Measurements from ENCODE around the gene GPR141. TPM values are rescaled to one million over a fixed set of nuclear protein-coding genes. Genes with fewer than 3 reads are reported as not detected.

Gene GPR141
- total RNA-seq, 1 experiment from 2014 or later, result not detected

GRCh38 chr7:37729181-37729580 is 45.6 kb downstream of the GPR141 start:
- DNase-seq, result no peak
- no peaks in the 10 kb centered on the region for H4K20me1 ChIP-seq (ENCODE audit: insufficient read depth, low read depth, low read length)
- no peaks in the 10 kb centered on the region for H3K4me1 ChIP-seq (ENCODE audit: low read length)
- no peak overlapping the region for H3K4me2 ChIP-seq (ENCODE audit: low read depth, low read length, poor library complexity, severe bottlenecking)
- no peak overlapping the region for H3K4me3 ChIP-seq (ENCODE audit: low read length)
- no peak overlapping the region for H3K9ac ChIP-seq (ENCODE audit: low read length)
- H3K9me2 ChIP-seq (replicated peaks; ENCODE audit: insufficient read depth, low read length), result no peaks in the 10 kb centered on the region
- no peaks in the 10 kb centered on the region for H3K79me2 ChIP-seq (ENCODE audit: low read length)
- H3K27ac ChIP-seq (ENCODE audit: low read length), result no peak overlapping the region
- no peaks in the 10 kb centered on the region for H3K27me3 ChIP-seq (ENCODE audit: low read length)
- H2AFZ ChIP-seq (ENCODE audit: low read length), result no peak overlapping the region
- no peaks in the 10 kb centered on the region for H3K9me3 ChIP-seq (ENCODE audit: low read length)
- no peaks in the 10 kb centered on the region for H3K36me3 ChIP-seq (ENCODE audit: insufficient read depth, low read length)

GRCh38 chr7:37730501-37730900 is 46.9 kb downstream of the GPR141 start:
- Histone ChIP-seq H3K4me3 (ENCODE audit: low read length) (no peak overlapping the region), H3K27ac (ENCODE audit: low read length) (no peak overlapping the region), H3K79me2 (ENCODE audit: low read length) (no peaks in the 10 kb centered on the region), H2AFZ (ENCODE audit: low read length) (no peak overlapping the region), H3K9ac (ENCODE audit: low read length) (no peak overlapping the region), H4K20me1 (ENCODE audit: insufficient read depth, low read depth, low read length) (no peaks in the 10 kb centered on the region), H3K36me3 (ENCODE audit: insufficient read depth, low read length) (no peaks in the 10 kb centered on the region), H3K4me2 (ENCODE audit: low read depth, low read length, poor library complexity, severe bottlenecking) (no peak overlapping the region), H3K9me2 (replicated peaks; ENCODE audit: insufficient read depth, low read length) (no peaks in the 10 kb centered on the region), H3K27me3 (ENCODE audit: low read length) (no peaks in the 10 kb centered on the region), H3K4me1 (ENCODE audit: low read length) (no peaks in the 10 kb centered on the region), H3K9me3 (ENCODE audit: low read length) (no peaks in the 10 kb centered on the region)
- no peak for DNase-seq

- H3K36me3 ChIP-seq (ENCODE audit: insufficient read depth, low read length), result no peaks in the 10 kb centered on the region
- H3K27me3 ChIP-seq (ENCODE audit: low read length), result no peaks in the 10 kb centered on the region
- no peak overlapping the region for H2AFZ ChIP-seq (ENCODE audit: low read length)
- no peak overlapping the region for H3K27ac ChIP-seq (ENCODE audit: low read length)
- no peak overlapping the region for H3K9ac ChIP-seq (ENCODE audit: low read length)
- no peak overlapping the region for H3K4me3 ChIP-seq (ENCODE audit: low read length)
- H3K4me1 ChIP-seq (ENCODE audit: low read length), result no peaks in the 10 kb centered on the region
- H3K4me2 ChIP-seq (ENCODE audit: low read depth, low read length, poor library complexity, severe bottlenecking), result no peak overlapping the region
- no peaks in the 10 kb centered on the region for H3K79me2 ChIP-seq (ENCODE audit: low read length)
- DNase-seq, result peak; percentile 80
- no peaks in the 10 kb centered on the region for H4K20me1 ChIP-seq (ENCODE audit: insufficient read depth, low read depth, low read length)
- H3K9me2 ChIP-seq (replicated peaks; ENCODE audit: insufficient read depth, low read length), result no peaks in the 10 kb centered on the region
- H3K9me3 ChIP-seq (ENCODE audit: low read length), result no peaks in the 10 kb centered on the region
These were observed 48.7 kb downstream of the GPR141 start for GRCh38 chr7:37732253-37732652.

GRCh38 chr7:37732888-37733287 is 49.3 kb downstream of the GPR141 start:
- H3K27ac ChIP-seq (ENCODE audit: low read length), result no peak overlapping the region
- H2AFZ ChIP-seq (ENCODE audit: low read length), result no peak overlapping the region
- H3K36me3 ChIP-seq (ENCODE audit: insufficient read depth, low read length), result no peaks in the 10 kb centered on the region
- H3K27me3 ChIP-seq (ENCODE audit: low read length), result no peaks in the 10 kb centered on the region
- no peaks in the 10 kb centered on the region for H3K9me3 ChIP-seq (ENCODE audit: low read length)
- H3K4me3 ChIP-seq (ENCODE audit: low read length), result no peak overlapping the region
- H3K79me2 ChIP-seq (ENCODE audit: low read length), result no peaks in the 10 kb centered on the region
- DNase-seq, result no peak
- H3K4me2 ChIP-seq (ENCODE audit: low read depth, low read length, poor library complexity, severe bottlenecking), result no peak overlapping the region
- no peaks in the 10 kb centered on the region for H3K9me2 ChIP-seq (replicated peaks; ENCODE audit: insufficient read depth, low read length)
- H4K20me1 ChIP-seq (ENCODE audit: insufficient read depth, low read depth, low read length), result no peaks in the 10 kb centered on the region
- no peak overlapping the region for H3K9ac ChIP-seq (ENCODE audit: low read length)
- H3K4me1 ChIP-seq (ENCODE audit: low read length), result no peaks in the 10 kb centered on the region

- Histone ChIP-seq H3K79me2 (ENCODE audit: low read length) (no peaks in the 10 kb centered on the region), H3K9me2 (replicated peaks; ENCODE audit: insufficient read depth, low read length) (no peaks in the 10 kb centered on the region), H3K27me3 (ENCODE audit: low read length) (no peaks in the 10 kb centered on the region), H2AFZ (ENCODE audit: low read length) (no peak overlapping the region), H3K9ac (ENCODE audit: low read length) (no peak overlapping the region), H3K4me1 (ENCODE audit: low read length) (no peaks in the 10 kb centered on the region), H4K20me1 (ENCODE audit: insufficient read depth, low read depth, low read length) (no peaks in the 10 kb centered on the region), H3K27ac (ENCODE audit: low read length) (no peak overlapping the region), H3K4me2 (ENCODE audit: low read depth, low read length, poor library complexity, severe bottlenecking) (no peak overlapping the region), H3K36me3 (ENCODE audit: insufficient read depth, low read length) (no peaks in the 10 kb centered on the region), H3K9me3 (ENCODE audit: low read length) (no peaks in the 10 kb centered on the region), H3K4me3 (ENCODE audit: low read length) (no peak overlapping the region)
- no peak for DNase-seq
These were observed 51.6 kb downstream of the GPR141 start for GRCh38 chr7:37735196-37735595.

GRCh38 chr7:37738321-37738720 is 54.8 kb downstream of the GPR141 start:
- no peaks in the 10 kb centered on the region for H3K9me3 ChIP-seq (ENCODE audit: low read length)
- H4K20me1 ChIP-seq (ENCODE audit: insufficient read depth, low read depth, low read length), result no peaks in the 10 kb centered on the region
- H3K27ac ChIP-seq (ENCODE audit: low read length), result no peak overlapping the region
- H3K4me3 ChIP-seq (ENCODE audit: low read length), result no peak overlapping the region
- no peaks in the 10 kb centered on the region for H3K9me2 ChIP-seq (replicated peaks; ENCODE audit: insufficient read depth, low read length)
- H3K36me3 ChIP-seq (ENCODE audit: insufficient read depth, low read length), result no peaks in the 10 kb centered on the region
- no peak overlapping the region for H3K4me2 ChIP-seq (ENCODE audit: low read depth, low read length, poor library complexity, severe bottlenecking)
- no peaks in the 10 kb centered on the region for H3K27me3 ChIP-seq (ENCODE audit: low read length)
- DNase-seq, result no peak
- H3K79me2 ChIP-seq (ENCODE audit: low read length), result no peaks in the 10 kb centered on the region
- no peaks in the 10 kb centered on the region for H3K4me1 ChIP-seq (ENCODE audit: low read length)
- no peak overlapping the region for H2AFZ ChIP-seq (ENCODE audit: low read length)
- H3K9ac ChIP-seq (ENCODE audit: low read length), result no peak overlapping the region

- no peaks in the 10 kb centered on the region for H3K9me2 ChIP-seq (replicated peaks; ENCODE audit: insufficient read depth, low read length)
- H3K27ac ChIP-seq (ENCODE audit: low read length), result no peak overlapping the region
- H3K4me2 ChIP-seq (ENCODE audit: low read depth, low read length, poor library complexity, severe bottlenecking), result no peak overlapping the region
- DNase-seq, result no peak
- H3K9ac ChIP-seq (ENCODE audit: low read length), result no peak overlapping the region
- H3K36me3 ChIP-seq (ENCODE audit: insufficient read depth, low read length), result no peaks in the 10 kb centered on the region
- H3K4me3 ChIP-seq (ENCODE audit: low read length), result no peak overlapping the region
- H3K4me1 ChIP-seq (ENCODE audit: low read length), result no peaks in the 10 kb centered on the region
- no peak overlapping the region for H2AFZ ChIP-seq (ENCODE audit: low read length)
- no peaks in the 10 kb centered on the region for H3K9me3 ChIP-seq (ENCODE audit: low read length)
- H4K20me1 ChIP-seq (ENCODE audit: insufficient read depth, low read depth, low read length), result no peaks in the 10 kb centered on the region
- no peaks in the 10 kb centered on the region for H3K79me2 ChIP-seq (ENCODE audit: low read length)
- H3K27me3 ChIP-seq (ENCODE audit: low read length), result no peaks in the 10 kb centered on the region
These were observed 56.8 kb downstream of the GPR141 start for GRCh38 chr7:37740398-37740797.

GRCh38 chr7:37741776-37742175 is 58.2 kb downstream of the GPR141 start:
- H3K27me3 ChIP-seq (ENCODE audit: low read length), result no peaks in the 10 kb centered on the region
- no peak overlapping the region for H2AFZ ChIP-seq (ENCODE audit: low read length)
- H3K27ac ChIP-seq (ENCODE audit: low read length), result no peak overlapping the region
- DNase-seq, result no peak
- H3K9ac ChIP-seq (ENCODE audit: low read length), result no peak overlapping the region
- H3K79me2 ChIP-seq (ENCODE audit: low read length), result no peaks in the 10 kb centered on the region
- no peaks in the 10 kb centered on the region for H3K9me3 ChIP-seq (ENCODE audit: low read length)
- H3K4me1 ChIP-seq (ENCODE audit: low read length), result no peaks in the 10 kb centered on the region
- H4K20me1 ChIP-seq (ENCODE audit: insufficient read depth, low read depth, low read length), result no peaks in the 10 kb centered on the region
- H3K9me2 ChIP-seq (replicated peaks; ENCODE audit: insufficient read depth, low read length), result no peaks in the 10 kb centered on the region
- H3K4me2 ChIP-seq (ENCODE audit: low read depth, low read length, poor library complexity, severe bottlenecking), result no peak overlapping the region
- no peak overlapping the region for H3K4me3 ChIP-seq (ENCODE audit: low read length)
- no peaks in the 10 kb centered on the region for H3K36me3 ChIP-seq (ENCODE audit: insufficient read depth, low read length)

- Histone ChIP-seq H3K27ac (ENCODE audit: low read length) (no peak overlapping the region), H3K4me2 (ENCODE audit: low read depth, low read length, poor library complexity, severe bottlenecking) (no peak overlapping the region), H2AFZ (ENCODE audit: low read length) (no peak overlapping the region), H3K36me3 (ENCODE audit: insufficient read depth, low read length) (no peaks in the 10 kb centered on the region), H3K79me2 (ENCODE audit: low read length) (no peaks in the 10 kb centered on the region), H3K27me3 (ENCODE audit: low read length) (no peaks in the 10 kb centered on the region), H3K9ac (ENCODE audit: low read length) (no peak overlapping the region), H4K20me1 (ENCODE audit: insufficient read depth, low read depth, low read length) (no peaks in the 10 kb centered on the region), H3K9me3 (ENCODE audit: low read length) (no peaks in the 10 kb centered on the region), H3K4me3 (ENCODE audit: low read length) (no peak overlapping the region), H3K4me1 (ENCODE audit: low read length) (no peaks in the 10 kb centered on the region), H3K9me2 (replicated peaks; ENCODE audit: insufficient read depth, low read length) (no peaks in the 10 kb centered on the region)
- DNase-seq, result no peak
These were observed 67.5 kb downstream of the GPR141 start for GRCh38 chr7:37751096-37751495.

All from Karpas-422 (cell line).